ENCODE results near the gene ENG.

ENG gene

DNA sequence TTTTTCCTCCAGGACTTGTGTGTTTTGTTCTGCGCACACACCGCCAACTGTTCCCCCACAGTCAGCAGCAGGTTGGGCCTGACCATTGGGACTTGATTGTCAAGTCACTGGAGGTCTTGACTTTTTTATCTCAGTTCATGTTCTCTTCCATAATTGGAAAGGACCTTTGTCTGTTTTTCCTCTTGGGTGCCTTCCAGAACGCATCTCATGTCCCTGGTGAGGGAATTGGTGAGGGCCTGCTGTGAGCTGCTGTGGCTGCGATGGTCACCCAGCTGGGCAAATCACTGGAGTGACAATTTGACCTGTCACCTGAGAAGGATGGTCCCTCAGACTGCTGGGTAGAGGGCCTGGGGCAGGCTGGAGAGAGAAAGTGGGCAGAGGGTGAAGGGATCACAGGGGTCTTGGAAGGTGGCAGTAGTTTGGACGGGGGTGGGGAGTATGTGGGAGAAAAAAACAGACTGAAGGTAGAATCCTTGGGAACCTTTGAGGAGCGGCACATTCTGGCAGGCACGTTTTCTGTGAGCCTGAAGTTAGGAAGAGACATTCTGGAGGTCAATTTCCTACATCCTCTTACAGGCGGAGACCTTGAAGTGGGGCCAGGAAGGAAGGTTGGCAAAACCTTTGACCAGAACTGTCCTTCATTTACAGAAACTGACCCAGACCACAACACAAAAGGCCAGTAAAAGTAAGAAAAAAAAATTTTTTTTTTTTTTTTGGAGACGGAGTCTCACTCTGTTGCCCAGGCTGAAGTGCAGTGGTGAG lies 64.2 kb downstream of the ENG start:
- no peak for DNase-seq (ENCODE audit: low read depth, low spot score)
- TF ChIP-seq, protein P1, sequence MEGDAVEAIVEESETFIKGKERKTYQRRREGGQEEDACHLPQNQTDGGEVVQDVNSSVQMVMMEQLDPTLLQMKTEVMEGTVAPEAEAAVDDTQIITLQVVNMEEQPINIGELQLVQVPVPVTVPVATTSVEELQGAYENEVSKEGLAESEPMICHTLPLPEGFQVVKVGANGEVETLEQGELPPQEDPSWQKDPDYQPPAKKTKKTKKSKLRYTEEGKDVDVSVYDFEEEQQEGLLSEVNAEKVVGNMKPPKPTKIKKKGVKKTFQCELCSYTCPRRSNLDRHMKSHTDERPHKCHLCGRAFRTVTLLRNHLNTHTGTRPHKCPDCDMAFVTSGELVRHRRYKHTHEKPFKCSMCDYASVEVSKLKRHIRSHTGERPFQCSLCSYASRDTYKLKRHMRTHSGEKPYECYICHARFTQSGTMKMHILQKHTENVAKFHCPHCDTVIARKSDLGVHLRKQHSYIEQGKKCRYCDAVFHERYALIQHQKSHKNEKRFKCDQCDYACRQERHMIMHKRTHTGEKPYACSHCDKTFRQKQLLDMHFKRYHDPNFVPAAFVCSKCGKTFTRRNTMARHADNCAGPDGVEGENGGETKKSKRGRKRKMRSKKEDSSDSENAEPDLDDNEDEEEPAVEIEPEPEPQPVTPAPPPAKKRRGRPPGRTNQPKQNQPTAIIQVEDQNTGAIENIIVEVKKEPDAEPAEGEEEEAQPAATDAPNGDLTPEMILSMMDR (IDR thresholded peaks at IDR 0.05; ENCODE audit: low read depth, low read length) = no peak
- no peak overlapping the region for H3K4me3 ChIP-seq (ENCODE audit: low read depth, low read length)
- in situ Hi-C loops (cut with HindIII; ENCODE audit: low sequenced_read_pairs) = no loop called here

DNA sequence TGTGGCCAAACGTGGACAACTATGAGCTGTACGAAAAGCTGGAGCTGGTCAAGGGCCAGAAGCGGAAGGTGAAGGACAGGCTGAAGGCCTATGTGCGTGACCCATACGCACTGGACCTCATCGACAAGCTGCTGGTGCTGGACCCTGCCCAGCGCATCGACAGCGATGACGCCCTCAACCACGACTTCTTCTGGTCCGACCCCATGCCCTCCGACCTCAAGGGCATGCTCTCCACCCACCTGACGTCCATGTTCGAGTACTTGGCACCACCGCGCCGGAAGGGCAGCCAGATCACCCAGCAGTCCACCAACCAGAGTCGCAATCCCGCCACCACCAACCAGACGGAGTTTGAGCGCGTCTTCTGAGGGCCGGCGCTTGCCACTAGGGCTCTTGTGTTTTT lies 65.3 kb downstream of the ENG start:
- TF ChIP-seq, protein P1 (IDR thresholded peaks at IDR 0.05; ENCODE audit: low read depth, low read length) = no peak
- DNase-seq (ENCODE audit: low read depth, low spot score) = no peak
- in situ Hi-C loops (cut with HindIII; ENCODE audit: low sequenced_read_pairs) = no loop called here
- H3K4me3 ChIP-seq (ENCODE audit: low read depth, low read length) = no peak overlapping the region

DNA sequence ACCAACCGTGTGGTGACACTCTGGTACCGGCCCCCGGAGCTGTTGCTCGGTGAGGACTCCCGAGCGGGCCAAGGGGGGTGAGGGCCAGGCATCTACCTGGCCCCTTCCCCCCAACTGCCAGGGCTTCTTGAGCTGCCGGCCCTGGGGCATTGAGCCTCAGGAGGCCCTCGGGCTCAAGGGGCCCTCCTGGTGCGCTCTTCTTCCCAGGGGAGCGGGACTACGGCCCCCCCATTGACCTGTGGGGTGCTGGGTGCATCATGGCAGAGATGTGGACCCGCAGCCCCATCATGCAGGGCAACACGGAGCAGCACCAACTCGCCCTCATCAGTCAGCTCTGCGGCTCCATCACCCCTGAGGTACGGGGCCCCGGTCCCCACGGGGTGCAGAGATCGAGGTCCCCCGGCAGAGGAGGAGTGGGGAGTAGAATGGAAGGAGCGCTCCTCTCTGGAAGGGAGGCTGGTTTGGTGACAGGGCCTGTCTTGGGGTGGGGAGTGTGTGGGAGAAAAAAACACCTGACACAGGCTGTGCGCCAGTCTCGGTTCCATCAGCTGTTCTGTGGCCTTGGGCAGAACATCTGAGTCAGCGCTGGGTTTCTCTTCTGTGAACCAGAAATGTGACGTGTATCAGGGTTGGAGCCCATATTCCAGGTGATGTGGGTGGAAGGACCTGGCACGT lies 66.0 kb downstream of the ENG start:
- in situ Hi-C loops (cut with HindIII; ENCODE audit: low sequenced_read_pairs) = no loop called here
- no peak for DNase-seq (ENCODE audit: low read depth, low spot score)
- H3K4me3 ChIP-seq (ENCODE audit: low read depth, low read length) = no peak overlapping the region
- TF ChIP-seq, protein P1 (IDR thresholded peaks at IDR 0.05; ENCODE audit: low read depth, low read length) = no peak

DNA sequence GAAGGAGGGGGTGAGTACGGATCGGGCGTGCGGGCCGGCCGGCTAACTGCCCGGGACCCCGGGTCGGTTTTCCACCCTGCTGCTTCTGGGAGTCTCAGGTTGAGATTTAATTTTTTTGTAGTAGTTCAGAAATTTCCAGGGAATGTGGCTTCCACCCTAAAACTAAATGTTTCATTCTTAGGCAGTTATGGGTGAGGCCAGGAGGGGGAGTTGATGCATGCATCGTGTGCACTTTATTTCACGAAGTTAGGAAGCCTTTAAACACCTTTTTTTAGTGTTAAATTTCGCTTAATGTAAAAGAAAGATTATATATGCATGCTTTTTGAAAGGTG lies 67.7 kb downstream of the ENG start:
- DNase-seq (ENCODE audit: low read depth, low spot score) = peak; percentile 29
- H3K4me3 ChIP-seq (ENCODE audit: low read depth, low read length) = peak overlapping the region; percentile 91
- in situ Hi-C loops (cut with HindIII; ENCODE audit: low sequenced_read_pairs) = no loop called here
- TF ChIP-seq, protein P1 (IDR thresholded peaks at IDR 0.05; ENCODE audit: low read depth, low read length) = peak; percentile 40

DNA sequence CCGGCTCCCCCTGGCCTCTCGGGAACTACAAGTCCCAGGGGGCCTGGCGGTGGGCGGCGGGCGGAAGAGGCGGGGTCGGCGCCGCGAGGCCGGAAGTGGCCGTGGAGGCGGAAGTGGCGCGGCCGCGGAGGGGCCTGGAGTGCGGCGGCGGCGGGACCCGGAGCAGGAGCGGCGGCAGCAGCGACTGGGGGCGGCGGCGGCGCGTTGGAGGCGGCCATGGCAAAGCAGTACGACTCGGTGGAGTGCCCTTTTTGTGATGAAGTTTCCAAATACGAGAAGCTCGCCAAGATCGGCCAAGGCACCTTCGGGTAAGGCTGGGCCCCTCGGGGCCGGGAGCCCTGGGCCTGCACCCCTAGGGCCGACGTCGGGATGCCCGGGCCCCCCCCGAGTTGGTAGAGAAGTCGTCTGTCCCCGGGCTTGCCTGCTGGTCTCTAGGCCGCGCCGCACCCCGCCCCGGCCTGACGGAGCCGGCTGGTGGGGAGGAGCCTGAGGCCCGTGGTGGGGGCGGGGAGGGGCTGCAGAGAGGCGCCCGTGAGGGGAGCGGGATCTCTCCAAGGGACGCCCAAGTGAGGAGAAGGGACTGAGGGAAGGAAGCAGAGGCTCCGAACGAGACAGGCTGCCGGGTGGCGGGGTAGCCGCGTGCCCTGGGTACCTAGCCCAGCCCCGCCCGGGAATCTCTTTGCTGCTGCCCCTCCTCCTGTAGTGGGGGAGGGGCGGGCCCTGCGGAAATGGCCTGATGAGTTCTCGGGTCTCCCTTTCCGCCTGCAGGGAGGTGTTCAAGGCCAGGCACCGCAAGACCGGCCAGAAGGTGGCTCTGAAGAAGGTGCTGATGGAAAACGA lies 68.3 kb downstream of the ENG start, which contains the start of gene CDK9:
Gene CDK9, plus strand, starts transcription at position 102 of the 840 bp plus-strand sequence. Its CDS starts 115 bp downstream, at position 217.
- TF ChIP-seq, protein P1 (IDR thresholded peaks at IDR 0.05; ENCODE audit: low read depth, low read length) = no peak
- peak; percentile 92 for DNase-seq (ENCODE audit: low read depth, low spot score)
- peak within 1 kb of the TSS; percentile 91 for H3K4me3 ChIP-seq (ENCODE audit: low read depth, low read length)
- in situ Hi-C loops (cut with HindIII; ENCODE audit: low sequenced_read_pairs) = no loop called here
